Measurements from ENCODE around the gene PARD3B. TPM values are rescaled to one million over a fixed set of nuclear protein-coding genes. Genes with fewer than 3 reads are reported as not detected.

The PARD3B gene
- total and polyA plus RNA-seq, 10 of the 15 experiments (the other 5 are each of a cell fraction or from before 2014, with no cell fraction given), result 0.01 to 0.54 (median 0.07) TPM; not detected in 7

- Histone ChIP-seq H3K36me3 (ENCODE audit: control insufficient read depth in 2 of 2, insufficient read depth in 2 of 2, low read length in 1 of 2) (no peaks in the 10 kb centered on the region), H3K79me2 (ENCODE audit: control insufficient read depth, insufficient read depth, low read length) (no peaks in the 10 kb centered on the region), H2AFZ (ENCODE audit: control insufficient read depth, low read depth, low read length) (no peak overlapping the region), H3K4me2 (ENCODE audit: control insufficient read depth, insufficient read depth) (no peak overlapping the region), H3K4me3 (no peak overlapping the region), H3K4me1 (ENCODE audit: control insufficient read depth, insufficient read depth, low read length) (no peaks in the 10 kb centered on the region), H3K27ac (ENCODE audit: control insufficient read depth, insufficient read depth) (no peak overlapping the region), H3K27me3 (replicated peaks in 1 of 2; ENCODE audit: control insufficient read depth in 2 of 2, insufficient read depth in 2 of 2, low read length in 1 of 2) (no peaks in the 10 kb centered on the region), H3K9me3 (replicated peaks; ENCODE audit: control insufficient read depth, insufficient read depth, low read length) (no peaks in the 10 kb centered on the region), H3K9ac (ENCODE audit: control insufficient read depth, insufficient read depth, low read length) (no peak overlapping the region), H4K20me1 (ENCODE audit: control insufficient read depth, insufficient read depth) (no peaks in the 10 kb centered on the region)
- ChIA-PET RAD21 (ENCODE audit: unreplicated experiment) (no interaction called here), SMC1A (ENCODE audit: uncharacterized antibody, unreplicated experiment) (no interaction called here), CTCF (no interaction called here), POLR2A (no interaction called here)
- DNase-seq (ENCODE audit: low read depth, low spot score) (no peak), FAIRE-seq (no peak), ATAC-seq (no peak)
- WGBS (ENCODE audit: insufficient coverage, insufficient replicate concordance, low lambda C conversion rate, missing lambda C conversion rate), result 3% methylated on average over 3 of the region's 3 CpGs
- TF ChIP-seq KLF5 (IDR thresholded peaks at IDR 0.05; ENCODE audit: partially characterized antibody) (no peak), RAD21 (IDR thresholded peaks at IDR 0.05; ENCODE audit: insufficient read depth, low read depth, low read length) (no peak), BACH1 (IDR thresholded peaks at IDR 0.05; ENCODE audit: borderline replicate concordance) (no peak), SP1 (IDR thresholded peaks at IDR 0.05; ENCODE audit: low read depth, low read length) (no peak), CREM (IDR thresholded peaks at IDR 0.05; ENCODE audit: low read depth) (no peak), IRF4 (IDR thresholded peaks at IDR 0.05; ENCODE audit: low read depth, low read length) (no peak), ZBTB11 (CRISPR knock-in tag; IDR thresholded peaks at IDR 0.05) (no peak), TCF3 (IDR thresholded peaks at IDR 0.05; ENCODE audit: borderline replicate concordance, insufficient read depth, low read depth, low read length) (no peak)
- BruUV-seq (replicated peaks), result no TSS peak
- in situ Hi-C loops (cut with MboI) (no loop called here), intact Hi-C loops (cut with micrococcal nuclease; ENCODE audit: unreplicated experiment) (no loop called here)
Measured at GRCh38 chr2:205288686-205289085, 743.4 kb downstream of the PARD3B start.
